HG03139 (cell line): Measurements from ENCODE around the gene PPP4R3B.
A peak's percentile ranks its signal among the peaks of the same experiment; 100 is the strongest.

Experiments
- ATAC-seq: cut with Tn5 transposase; IDR thresholded peaks from one replicate; pipeline ENCODE4 v1.9.1; 2021; ENCODE audit not compliant: unreplicated experiment

The PPP4R3B gene

GRCh38 chr2:55617175-55618024 is at the start of gene PPP4R3B:
PPP4R3B (minus strand) TSS chr2:55617622; CDS start chr2:55617285, 337 bp downstream.
- ATAC-seq: peak; percentile 84

GRCh38 chr2:55653255-55653654 is 35.8 kb upstream of the PPP4R3B start:
- no peak for ATAC-seq

- no peak for ATAC-seq
Measured at GRCh38 chr2:55649211-55649610, 31.8 kb upstream of the PPP4R3B start.

- ATAC-seq: no peak
Measured at GRCh38 chr2:55636831-55637230, 19.4 kb upstream of the PPP4R3B start.

- ATAC-seq: no peak
Measured at GRCh38 chr2:55628931-55629330, 11.5 kb upstream of the PPP4R3B start.

- ATAC-seq: no peak
Measured at GRCh38 chr2:55627915-55628314, 10.5 kb upstream of the PPP4R3B start.

GRCh38 chr2:55621802-55622201 is 4.4 kb upstream of the PPP4R3B start:
- no peak for ATAC-seq

GRCh38 chr2:55620123-55620779 is 2.8 kb upstream of the PPP4R3B start:
- no peak for ATAC-seq

- peak; percentile 36 for ATAC-seq
Measured at GRCh38 chr2:55618275-55619055, 1.0 kb upstream of the PPP4R3B start.

GRCh38 chr2:55618025-55618274 is 528 bp upstream of the PPP4R3B start:
- ATAC-seq: no peak

- no peak for ATAC-seq
Measured at GRCh38 chr2:55616551-55617174, 759 bp downstream of the PPP4R3B start.

GRCh38 chr2:55611997-55612396 is 5.4 kb downstream of the PPP4R3B start:
- ATAC-seq: no peak

- ATAC-seq: no peak
Measured at GRCh38 chr2:55610954-55611743, 6.3 kb downstream of the PPP4R3B start.

- ATAC-seq: no peak
Measured at GRCh38 chr2:55609938-55610578, 7.4 kb downstream of the PPP4R3B start.

- no peak for ATAC-seq
Measured at GRCh38 chr2:55609193-55609794, 8.1 kb downstream of the PPP4R3B start.

GRCh38 chr2:55607717-55608116 is 9.7 kb downstream of the PPP4R3B start:
- ATAC-seq: no peak

GRCh38 chr2:55604027-55604565 is 13.3 kb downstream of the PPP4R3B start:
- ATAC-seq: no peak

- no peak for ATAC-seq
Measured at GRCh38 chr2:55601849-55602248, 15.6 kb downstream of the PPP4R3B start.

- no peak for ATAC-seq
Measured at GRCh38 chr2:55598056-55598795, 19.2 kb downstream of the PPP4R3B start.
